GM13977 (cell line): ENCODE results near the gene ARHGDIB.

Source experiments
- DNase-seq: peaks from one replicate; pipeline ENCODE4 v3.0.0; 2012; ENCODE audit warnings: low spot score
- in situ Hi-C: fragments of 300-500 bp; cut with MboI; formaldehyde crosslinking; loops from one replicate; pipeline ENCODE4 v1.12.0; 2022; ENCODE audit warnings: low sequenced_read_pairs, low pct_unique_long_range_greater_than_20kb, mixed read lengths, inconsistent platforms; ENCODE audit not compliant: unreplicated experiment
- TF ChIP-seq, protein P1 (sequence below): IDR thresholded peaks from 2 replicates; pipeline ENCODE4 v1.5.1; 2012; ENCODE audit warnings: mild to moderate bottlenecking, control low read depth; ENCODE audit not compliant: insufficient read depth; ENCODE audit errors: extremely low read depth, missing control alignments

Gene ARHGDIB

GRCh38 chr12:14911131-14911530, 50.3 kb downstream of the ARHGDIB start:
- TF ChIP-seq, protein P1, sequence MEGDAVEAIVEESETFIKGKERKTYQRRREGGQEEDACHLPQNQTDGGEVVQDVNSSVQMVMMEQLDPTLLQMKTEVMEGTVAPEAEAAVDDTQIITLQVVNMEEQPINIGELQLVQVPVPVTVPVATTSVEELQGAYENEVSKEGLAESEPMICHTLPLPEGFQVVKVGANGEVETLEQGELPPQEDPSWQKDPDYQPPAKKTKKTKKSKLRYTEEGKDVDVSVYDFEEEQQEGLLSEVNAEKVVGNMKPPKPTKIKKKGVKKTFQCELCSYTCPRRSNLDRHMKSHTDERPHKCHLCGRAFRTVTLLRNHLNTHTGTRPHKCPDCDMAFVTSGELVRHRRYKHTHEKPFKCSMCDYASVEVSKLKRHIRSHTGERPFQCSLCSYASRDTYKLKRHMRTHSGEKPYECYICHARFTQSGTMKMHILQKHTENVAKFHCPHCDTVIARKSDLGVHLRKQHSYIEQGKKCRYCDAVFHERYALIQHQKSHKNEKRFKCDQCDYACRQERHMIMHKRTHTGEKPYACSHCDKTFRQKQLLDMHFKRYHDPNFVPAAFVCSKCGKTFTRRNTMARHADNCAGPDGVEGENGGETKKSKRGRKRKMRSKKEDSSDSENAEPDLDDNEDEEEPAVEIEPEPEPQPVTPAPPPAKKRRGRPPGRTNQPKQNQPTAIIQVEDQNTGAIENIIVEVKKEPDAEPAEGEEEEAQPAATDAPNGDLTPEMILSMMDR = no peak
- in situ Hi-C loops = no loop called here

GRCh38 chr12:14910090-14910915, 51.1 kb downstream of the ARHGDIB start:
- TF ChIP-seq, protein P1 = no peak
- DNase-seq = no peak
- in situ Hi-C loops = no loop called here

More at GRCh38 chr12:14911131-14911530, 50.3 kb downstream of the ARHGDIB start:
- no peak for DNase-seq

DNA sequence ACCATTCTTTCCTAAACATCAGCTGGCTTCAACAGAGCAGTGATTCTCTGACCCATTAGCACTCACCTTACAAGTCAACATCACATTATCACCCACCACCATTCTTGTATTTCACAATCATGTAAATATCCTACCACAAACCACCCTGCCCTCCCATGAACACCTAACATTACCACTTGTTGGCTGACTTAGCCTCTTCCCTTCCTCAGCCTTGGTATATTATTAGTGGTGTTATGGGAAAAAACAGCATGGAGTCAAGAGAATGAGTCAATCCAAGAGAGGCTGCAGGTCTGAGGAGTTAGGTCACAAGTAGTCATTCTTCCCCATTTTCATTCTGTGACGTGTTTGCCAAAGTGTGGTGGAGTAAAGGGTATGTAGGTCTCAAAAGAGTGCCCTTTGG, 53.4 kb downstream of the ARHGDIB start:
- TF ChIP-seq, protein P1 = no peak
- in situ Hi-C loops = no loop called here
- DNase-seq = no peak

GRCh38 chr12:14906114-14906513, 55.3 kb downstream of the ARHGDIB start:
- TF ChIP-seq, protein P1 = no peak
- in situ Hi-C loops = no loop called here
- DNase-seq = no peak

DNA sequence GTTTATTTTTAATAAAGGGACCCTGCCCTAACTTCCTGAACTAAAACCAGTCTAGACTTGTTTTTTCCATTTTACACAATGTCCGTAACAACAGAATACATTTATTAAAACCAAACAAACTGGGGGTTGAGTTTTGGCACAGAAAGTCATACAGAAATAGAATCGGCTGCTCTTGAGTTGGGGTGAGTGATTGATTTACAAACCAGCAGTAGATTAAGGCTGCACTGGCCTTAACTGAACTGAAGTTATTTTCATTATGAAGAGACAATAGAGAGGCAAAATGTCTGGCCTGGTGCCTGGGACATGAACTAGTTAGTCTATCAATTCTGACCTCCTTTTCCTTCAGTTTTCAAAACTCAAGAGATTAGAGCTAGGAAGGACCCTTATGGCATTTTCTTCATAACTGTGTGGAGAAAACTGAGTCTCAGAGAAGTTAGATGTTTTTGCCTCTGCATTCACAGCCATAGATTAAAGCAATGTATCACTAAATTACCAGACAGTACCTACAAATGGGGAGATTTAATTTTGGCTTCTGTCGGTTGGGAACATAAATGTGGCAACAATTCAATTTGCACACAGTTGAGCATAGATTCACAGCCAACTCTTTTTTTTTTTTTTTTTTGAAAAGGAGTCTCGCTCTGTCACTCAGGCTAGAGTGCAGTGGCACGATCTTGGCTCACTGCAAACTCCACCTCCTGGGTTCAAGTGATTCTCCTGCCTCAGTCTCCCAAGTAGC, 56.0 kb downstream of the ARHGDIB start:
- TF ChIP-seq, protein P1 = no peak
- in situ Hi-C loops = no loop called here
- DNase-seq = no peak

GRCh38 chr12:14904854-14905253, 56.5 kb downstream of the ARHGDIB start:
- in situ Hi-C loops = no loop called here
- DNase-seq = no peak
- TF ChIP-seq, protein P1 = no peak
